ENCODE data around the gene ZC3H7B. TPM values are rescaled to one million over a fixed set of nuclear protein-coding genes. Genes with fewer than 3 reads are reported as not detected.

ZC3H7B gene
- total RNA-seq, 2 donors from 2014 or later, result 41.2 to 41.7 TPM

DNA sequence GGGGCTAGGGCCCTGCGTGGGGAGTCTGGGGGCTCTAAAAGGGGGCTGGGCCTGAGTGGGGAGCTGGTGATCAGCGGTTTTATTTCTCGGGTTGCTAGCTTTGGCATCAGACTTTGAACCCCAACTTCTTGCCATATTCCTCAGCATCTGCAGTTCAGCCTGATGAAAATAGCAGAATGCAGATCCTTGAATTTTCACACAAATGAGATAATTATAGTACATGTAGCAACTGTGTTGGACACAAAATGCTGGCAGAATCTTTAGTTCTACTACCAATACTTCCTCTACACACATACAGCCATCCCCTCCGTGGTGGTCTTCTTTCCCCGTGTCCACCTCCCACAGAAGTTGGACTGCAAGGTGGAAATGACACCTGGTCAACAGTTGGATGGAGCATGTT is 1.5 kb downstream of the ZC3H7B start:
- peak overlapping the region; percentile 71 to 83 for H3K27ac ChIP-seq
- TF ChIP-seq, protein P1, sequence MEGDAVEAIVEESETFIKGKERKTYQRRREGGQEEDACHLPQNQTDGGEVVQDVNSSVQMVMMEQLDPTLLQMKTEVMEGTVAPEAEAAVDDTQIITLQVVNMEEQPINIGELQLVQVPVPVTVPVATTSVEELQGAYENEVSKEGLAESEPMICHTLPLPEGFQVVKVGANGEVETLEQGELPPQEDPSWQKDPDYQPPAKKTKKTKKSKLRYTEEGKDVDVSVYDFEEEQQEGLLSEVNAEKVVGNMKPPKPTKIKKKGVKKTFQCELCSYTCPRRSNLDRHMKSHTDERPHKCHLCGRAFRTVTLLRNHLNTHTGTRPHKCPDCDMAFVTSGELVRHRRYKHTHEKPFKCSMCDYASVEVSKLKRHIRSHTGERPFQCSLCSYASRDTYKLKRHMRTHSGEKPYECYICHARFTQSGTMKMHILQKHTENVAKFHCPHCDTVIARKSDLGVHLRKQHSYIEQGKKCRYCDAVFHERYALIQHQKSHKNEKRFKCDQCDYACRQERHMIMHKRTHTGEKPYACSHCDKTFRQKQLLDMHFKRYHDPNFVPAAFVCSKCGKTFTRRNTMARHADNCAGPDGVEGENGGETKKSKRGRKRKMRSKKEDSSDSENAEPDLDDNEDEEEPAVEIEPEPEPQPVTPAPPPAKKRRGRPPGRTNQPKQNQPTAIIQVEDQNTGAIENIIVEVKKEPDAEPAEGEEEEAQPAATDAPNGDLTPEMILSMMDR (IDR thresholded peaks at IDR 0.05), result no peak
- H3K27me3 ChIP-seq (replicated peaks; ENCODE audit: insufficient read depth), result no peaks in the 10 kb centered on the region
- H3K4me3 ChIP-seq, result peak overlapping the region; percentile 99
- DNase-seq (ENCODE audit: low spot score) (no peak), ATAC-seq (ENCODE audit: insufficient number of reproducible peaks, low FRiP score, low read depth) (no peak)
- no peaks in the 10 kb centered on the region for H3K36me3 ChIP-seq
- H3K4me1 ChIP-seq (ENCODE audit: control insufficient read depth in 1 of 2, low read depth in 2 of 2), result peaks cover 6 to 22% of the 10 kb centered on the region in 2 donors
- H3K9me3 ChIP-seq, result no peaks in the 10 kb centered on the region

DNA sequence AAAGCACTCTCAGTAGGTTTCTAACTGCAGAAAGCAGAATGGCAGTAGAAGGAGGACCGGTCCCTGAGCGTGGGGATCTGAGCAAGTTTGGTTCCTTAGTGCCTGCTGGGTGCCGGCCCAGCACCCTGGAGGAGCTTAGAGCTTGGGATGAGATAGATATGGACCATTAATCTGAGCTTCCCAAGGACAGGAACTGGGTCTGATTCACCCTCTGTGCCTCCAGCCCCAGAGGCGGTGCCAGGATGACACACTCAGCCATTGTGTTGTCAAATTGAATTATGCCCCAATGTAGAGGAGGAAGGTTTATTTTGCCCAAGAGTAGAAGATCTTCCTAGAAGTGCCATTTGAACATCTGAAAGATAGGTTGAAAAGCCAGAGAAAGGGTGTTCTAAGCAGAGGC is 4.3 kb downstream of the ZC3H7B start:
- ATAC-seq (ENCODE audit: insufficient number of reproducible peaks, low FRiP score, low read depth) (no peak), DNase-seq (ENCODE audit: low spot score) (no peak)
- TF ChIP-seq, protein P1 (IDR thresholded peaks at IDR 0.05), result no peak
- Histone ChIP-seq H3K27ac (no peak overlapping the region), H3K36me3 (no peaks in the 10 kb centered on the region), H3K27me3 (replicated peaks; ENCODE audit: insufficient read depth) (no peaks in the 10 kb centered on the region), H3K4me1 (ENCODE audit: control insufficient read depth in 1 of 2, low read depth in 2 of 2) (peaks cover 6 to 21% of the 10 kb centered on the region in 2 donors), H3K9me3 (no peaks in the 10 kb centered on the region), H3K4me3 (no peak overlapping the region)

DNA sequence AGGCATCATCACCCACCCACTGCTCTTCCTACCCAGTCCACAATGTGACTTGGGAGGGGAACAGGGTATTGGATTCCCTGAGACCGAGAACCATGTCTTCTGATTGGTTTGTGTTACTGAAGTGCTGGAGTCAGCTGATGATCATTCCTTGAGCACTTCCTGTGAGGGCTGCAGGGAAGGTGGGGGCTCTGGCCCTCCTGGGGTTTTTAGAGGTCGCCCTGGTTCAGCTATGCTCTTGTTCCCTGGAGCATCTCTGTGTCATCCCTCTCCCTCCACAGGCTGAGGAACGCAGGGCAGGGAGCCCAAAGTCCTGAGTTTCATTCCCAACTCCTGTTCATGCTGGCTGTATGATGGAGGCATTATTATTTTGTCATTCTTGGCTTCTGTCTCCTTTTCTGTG is 6.7 kb downstream of the ZC3H7B start:
- TF ChIP-seq, protein P1 (IDR thresholded peaks at IDR 0.05), result no peak
- Histone ChIP-seq H3K4me3 (no peak overlapping the region), H3K27ac (no peak overlapping the region), H3K36me3 (no peaks in the 10 kb centered on the region), H3K27me3 (replicated peaks; ENCODE audit: insufficient read depth) (no peaks in the 10 kb centered on the region), H3K4me1 (ENCODE audit: control insufficient read depth in 1 of 2, low read depth in 2 of 2) (peaks cover under 1 to 11% of the 10 kb centered on the region in 2 donors), H3K9me3 (no peaks in the 10 kb centered on the region)
- ATAC-seq (ENCODE audit: insufficient number of reproducible peaks, low FRiP score, low read depth) (no peak), DNase-seq (ENCODE audit: low spot score) (no peak)

DNA sequence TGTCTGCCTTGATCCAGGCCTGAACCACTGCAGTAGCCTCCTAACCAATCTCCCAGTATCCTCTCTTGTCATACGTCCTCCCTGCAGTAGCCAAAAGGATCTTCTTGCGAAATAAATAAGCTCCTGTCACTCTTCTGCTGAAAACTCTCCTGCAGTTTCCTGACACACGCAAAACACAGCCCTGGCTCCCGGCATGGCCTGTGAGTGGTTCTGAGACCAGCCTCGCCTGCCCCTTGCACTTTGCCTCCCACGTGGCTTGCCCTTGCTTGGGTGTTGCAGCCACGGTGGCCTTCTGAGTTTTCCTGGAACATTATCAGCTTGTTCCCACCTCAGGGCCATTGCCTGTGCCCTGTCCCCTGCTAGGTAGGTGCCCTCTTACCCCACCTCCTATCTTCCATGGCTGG is 7.2 kb downstream of the ZC3H7B start:
- no peak overlapping the region for H3K27ac ChIP-seq

DNA sequence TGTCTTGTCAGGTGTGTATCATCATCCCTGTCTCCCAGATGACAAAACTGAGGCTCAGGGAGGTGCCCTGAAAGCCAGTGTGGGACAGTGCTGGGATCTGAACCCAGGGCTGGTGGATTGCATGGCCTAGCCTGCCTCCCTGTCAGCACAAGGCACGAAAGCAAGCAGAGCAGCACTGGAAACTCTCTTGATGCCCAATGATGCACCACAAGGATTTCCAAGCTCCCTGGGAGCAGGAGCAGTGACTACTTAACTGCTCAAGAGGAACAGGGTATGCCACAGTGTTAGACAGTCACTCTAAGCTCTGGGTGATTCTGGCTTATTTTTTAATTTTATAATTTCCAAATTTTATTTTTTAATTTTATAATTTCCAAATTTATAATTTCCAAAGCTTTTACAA is 9.0 kb downstream of the ZC3H7B start:
- no peak for DNase-seq (ENCODE audit: low spot score)
- Histone ChIP-seq H3K4me3 (no peak overlapping the region), H3K36me3 (no peaks in the 10 kb centered on the region), H3K27me3 (replicated peaks; ENCODE audit: insufficient read depth) (no peaks in the 10 kb centered on the region), H3K27ac (no peak overlapping the region), H3K4me1 (ENCODE audit: control insufficient read depth in 1 of 2, low read depth in 2 of 2) (peaks cover 0 to 8% of the 10 kb centered on the region in 2 donors), H3K9me3 (no peaks in the 10 kb centered on the region)
- ATAC-seq (ENCODE audit: insufficient number of reproducible peaks, low FRiP score, low read depth), result no peak
- TF ChIP-seq, protein P1 (IDR thresholded peaks at IDR 0.05), result no peak

More for the DNA sequence above, 7.2 kb downstream of the ZC3H7B start:
- DNase-seq (ENCODE audit: low spot score) (no peak), ATAC-seq (ENCODE audit: insufficient number of reproducible peaks, low FRiP score, low read depth) (no peak)
- Histone ChIP-seq H3K36me3 (no peaks in the 10 kb centered on the region), H3K4me3 (no peak overlapping the region), H3K27me3 (replicated peaks; ENCODE audit: insufficient read depth) (no peaks in the 10 kb centered on the region), H3K4me1 (ENCODE audit: control insufficient read depth in 1 of 2, low read depth in 2 of 2) (peaks cover 0 to 8% of the 10 kb centered on the region in 2 donors), H3K9me3 (no peaks in the 10 kb centered on the region)
- TF ChIP-seq, protein P1 (IDR thresholded peaks at IDR 0.05), result no peak
